MM.1S (cell line): ENCODE measurements around the gene DIP2B.

ENCODE experiments used
- CTCF ChIP-seq: fragments of 300-600 bp; sonication (generic); IDR thresholded peaks from 2 replicates; pipeline ENCODE4 v1.5.1; 2016; ENCODE audit warnings: antibody characterized with exemption, low read length, mixed read lengths
- EZH2 ChIP-seq: fragments of 300-600 bp; sonication (generic); optimal IDR thresholded peaks from 2 replicates; pipeline ENCODE3; 2017; ENCODE audit warnings: low read depth, mild to moderate bottlenecking, antibody characterized with exemption, low read length, mixed read lengths
- EZH2phosphoT487 ChIP-seq: fragments of 300-600 bp; sonication (generic); IDR thresholded peaks from 2 replicates; pipeline ENCODE4 v1.6.1; 2018; ENCODE audit warnings: antibody characterized with exemption, low read length

DNA sequence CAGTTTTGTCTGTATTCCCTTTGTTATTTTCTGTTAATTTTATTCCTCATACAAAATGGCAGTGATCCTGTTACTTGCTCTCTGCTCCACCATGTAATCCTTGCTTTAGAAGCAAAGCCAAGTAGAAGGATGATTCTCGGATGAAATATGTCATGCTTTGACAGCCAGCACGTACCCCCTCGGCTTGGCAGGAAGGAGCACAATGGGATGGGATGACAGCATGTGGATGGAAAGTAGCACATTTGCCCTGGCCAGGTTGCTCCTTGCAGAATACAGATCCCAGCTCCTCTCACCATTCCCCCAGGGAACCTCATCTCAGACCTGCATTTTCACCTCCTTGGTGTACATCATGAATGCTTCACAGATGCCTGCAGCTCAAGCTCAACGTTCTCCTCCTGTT lies 224.1 kb downstream of the DIP2B start:
- TF ChIP-seq CTCF (no peak), EZH2phosphoT487 (no peak), EZH2 (no peak)
